ENCODE data around the gene EHD3.
"Not testable (repeated sequence)": the region's sequence is repeated elsewhere in the genome, so short reads cannot be mapped to it uniquely, and the experiment has no call there.

DNA sequence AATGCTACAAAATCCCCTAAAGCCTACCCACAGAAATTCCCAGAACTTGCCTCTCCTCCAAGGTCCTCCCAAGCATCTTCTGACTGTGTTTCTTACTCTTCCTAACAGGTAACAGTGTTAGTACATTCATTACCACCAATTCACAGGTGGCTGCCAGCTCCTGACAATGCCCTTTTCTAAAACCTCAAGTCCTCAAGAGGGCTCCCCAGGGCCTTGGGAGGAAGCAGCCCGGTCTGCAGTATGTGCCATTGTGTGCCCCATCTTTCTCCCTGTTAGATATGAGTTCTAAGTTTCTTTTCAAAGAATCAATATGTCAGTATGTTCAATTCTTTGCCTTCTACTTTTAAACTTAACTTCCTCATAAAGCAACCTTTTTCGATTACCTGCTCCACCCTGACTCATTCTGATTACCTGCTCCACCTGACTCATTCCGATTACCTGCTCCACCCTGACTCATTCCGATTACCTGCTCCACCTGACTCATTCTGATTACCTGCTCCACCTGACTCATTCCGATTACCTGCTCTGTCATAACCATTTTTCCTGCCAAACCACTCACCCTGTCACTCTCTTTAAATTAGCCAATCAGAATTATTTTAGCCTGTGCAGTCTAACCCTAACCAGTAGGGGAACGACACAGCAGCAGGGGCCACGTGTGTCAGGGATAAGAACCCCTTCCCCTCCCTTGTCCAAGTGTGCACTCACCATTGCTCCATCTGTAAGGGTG lies 49.4 kb downstream of the EHD3 start:
- TF ChIP-seq RXRA (IDR thresholded peaks at IDR 0.05; ENCODE audit: insufficient read depth, low read depth, low read length); POLR2A (IDR thresholded peaks at IDR 0.05; ENCODE audit: control extremely low read depth in 1 of 2, low read depth in 2 of 2, low read length in 2 of 2); KDM1A (IDR thresholded peaks at IDR 0.05; ENCODE audit: borderline replicate concordance, low read length); POLR2AphosphoS5 (IDR thresholded peaks at IDR 0.05; ENCODE audit: low read depth, low read length); GABPA (IDR thresholded peaks at IDR 0.05; ENCODE audit: borderline replicate concordance, insufficient read depth, low read length); RFX5 (IDR thresholded peaks at IDR 0.05; ENCODE audit: borderline replicate concordance, low read depth, low read length); SP1 (IDR thresholded peaks at IDR 0.05; ENCODE audit: low read depth, low read length); JUN (IDR thresholded peaks at IDR 0.05; ENCODE audit: low read depth, low read length); ZNF274 (IDR thresholded peaks at IDR 0.05; ENCODE audit: borderline replicate concordance, extremely low read depth, low read length); CHD1 (IDR thresholded peaks at IDR 0.05; ENCODE audit: low read depth, low read length): not testable (repeated sequence)
- TF ChIP-seq, protein P1, sequence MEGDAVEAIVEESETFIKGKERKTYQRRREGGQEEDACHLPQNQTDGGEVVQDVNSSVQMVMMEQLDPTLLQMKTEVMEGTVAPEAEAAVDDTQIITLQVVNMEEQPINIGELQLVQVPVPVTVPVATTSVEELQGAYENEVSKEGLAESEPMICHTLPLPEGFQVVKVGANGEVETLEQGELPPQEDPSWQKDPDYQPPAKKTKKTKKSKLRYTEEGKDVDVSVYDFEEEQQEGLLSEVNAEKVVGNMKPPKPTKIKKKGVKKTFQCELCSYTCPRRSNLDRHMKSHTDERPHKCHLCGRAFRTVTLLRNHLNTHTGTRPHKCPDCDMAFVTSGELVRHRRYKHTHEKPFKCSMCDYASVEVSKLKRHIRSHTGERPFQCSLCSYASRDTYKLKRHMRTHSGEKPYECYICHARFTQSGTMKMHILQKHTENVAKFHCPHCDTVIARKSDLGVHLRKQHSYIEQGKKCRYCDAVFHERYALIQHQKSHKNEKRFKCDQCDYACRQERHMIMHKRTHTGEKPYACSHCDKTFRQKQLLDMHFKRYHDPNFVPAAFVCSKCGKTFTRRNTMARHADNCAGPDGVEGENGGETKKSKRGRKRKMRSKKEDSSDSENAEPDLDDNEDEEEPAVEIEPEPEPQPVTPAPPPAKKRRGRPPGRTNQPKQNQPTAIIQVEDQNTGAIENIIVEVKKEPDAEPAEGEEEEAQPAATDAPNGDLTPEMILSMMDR (IDR thresholded peaks at IDR 0.05; ENCODE audit: control extremely low read depth in 1 of 3, insufficient read depth in 1 of 3, low read depth in 1 of 3, low read length in 3 of 3): not testable (repeated sequence)
- TF ChIP-seq, protein P2, sequence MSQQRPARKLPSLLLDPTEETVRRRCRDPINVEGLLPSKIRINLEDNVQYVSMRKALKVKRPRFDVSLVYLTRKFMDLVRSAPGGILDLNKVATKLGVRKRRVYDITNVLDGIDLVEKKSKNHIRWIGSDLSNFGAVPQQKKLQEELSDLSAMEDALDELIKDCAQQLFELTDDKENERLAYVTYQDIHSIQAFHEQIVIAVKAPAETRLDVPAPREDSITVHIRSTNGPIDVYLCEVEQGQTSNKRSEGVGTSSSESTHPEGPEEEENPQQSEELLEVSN (IDR thresholded peaks at IDR 0.05): not testable (repeated sequence)
- TF ChIP-seq, protein P3, sequence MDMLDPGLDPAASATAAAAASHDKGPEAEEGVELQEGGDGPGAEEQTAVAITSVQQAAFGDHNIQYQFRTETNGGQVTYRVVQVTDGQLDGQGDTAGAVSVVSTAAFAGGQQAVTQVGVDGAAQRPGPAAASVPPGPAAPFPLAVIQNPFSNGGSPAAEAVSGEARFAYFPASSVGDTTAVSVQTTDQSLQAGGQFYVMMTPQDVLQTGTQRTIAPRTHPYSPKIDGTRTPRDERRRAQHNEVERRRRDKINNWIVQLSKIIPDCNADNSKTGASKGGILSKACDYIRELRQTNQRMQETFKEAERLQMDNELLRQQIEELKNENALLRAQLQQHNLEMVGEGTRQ (IDR thresholded peaks at IDR 0.05; ENCODE audit: low read length): not testable (repeated sequence)

Measured in H1 (cell line).